ENCODE results near the gene DENND6A.

GRCh38 chr3:57717205-57717868 is 24.5 kb upstream of the DENND6A start:
- TF ChIP-seq, protein P1, sequence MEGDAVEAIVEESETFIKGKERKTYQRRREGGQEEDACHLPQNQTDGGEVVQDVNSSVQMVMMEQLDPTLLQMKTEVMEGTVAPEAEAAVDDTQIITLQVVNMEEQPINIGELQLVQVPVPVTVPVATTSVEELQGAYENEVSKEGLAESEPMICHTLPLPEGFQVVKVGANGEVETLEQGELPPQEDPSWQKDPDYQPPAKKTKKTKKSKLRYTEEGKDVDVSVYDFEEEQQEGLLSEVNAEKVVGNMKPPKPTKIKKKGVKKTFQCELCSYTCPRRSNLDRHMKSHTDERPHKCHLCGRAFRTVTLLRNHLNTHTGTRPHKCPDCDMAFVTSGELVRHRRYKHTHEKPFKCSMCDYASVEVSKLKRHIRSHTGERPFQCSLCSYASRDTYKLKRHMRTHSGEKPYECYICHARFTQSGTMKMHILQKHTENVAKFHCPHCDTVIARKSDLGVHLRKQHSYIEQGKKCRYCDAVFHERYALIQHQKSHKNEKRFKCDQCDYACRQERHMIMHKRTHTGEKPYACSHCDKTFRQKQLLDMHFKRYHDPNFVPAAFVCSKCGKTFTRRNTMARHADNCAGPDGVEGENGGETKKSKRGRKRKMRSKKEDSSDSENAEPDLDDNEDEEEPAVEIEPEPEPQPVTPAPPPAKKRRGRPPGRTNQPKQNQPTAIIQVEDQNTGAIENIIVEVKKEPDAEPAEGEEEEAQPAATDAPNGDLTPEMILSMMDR (IDR thresholded peaks at IDR 0.05) = no peak
- no peak for TF ChIP-seq POLR2A (IDR thresholded peaks at IDR 0.05)

Measured in Peyer's patch (tissue), 4 donors.